ENCODE results near the gene KCTD1.

KCTD1 gene

DNA sequence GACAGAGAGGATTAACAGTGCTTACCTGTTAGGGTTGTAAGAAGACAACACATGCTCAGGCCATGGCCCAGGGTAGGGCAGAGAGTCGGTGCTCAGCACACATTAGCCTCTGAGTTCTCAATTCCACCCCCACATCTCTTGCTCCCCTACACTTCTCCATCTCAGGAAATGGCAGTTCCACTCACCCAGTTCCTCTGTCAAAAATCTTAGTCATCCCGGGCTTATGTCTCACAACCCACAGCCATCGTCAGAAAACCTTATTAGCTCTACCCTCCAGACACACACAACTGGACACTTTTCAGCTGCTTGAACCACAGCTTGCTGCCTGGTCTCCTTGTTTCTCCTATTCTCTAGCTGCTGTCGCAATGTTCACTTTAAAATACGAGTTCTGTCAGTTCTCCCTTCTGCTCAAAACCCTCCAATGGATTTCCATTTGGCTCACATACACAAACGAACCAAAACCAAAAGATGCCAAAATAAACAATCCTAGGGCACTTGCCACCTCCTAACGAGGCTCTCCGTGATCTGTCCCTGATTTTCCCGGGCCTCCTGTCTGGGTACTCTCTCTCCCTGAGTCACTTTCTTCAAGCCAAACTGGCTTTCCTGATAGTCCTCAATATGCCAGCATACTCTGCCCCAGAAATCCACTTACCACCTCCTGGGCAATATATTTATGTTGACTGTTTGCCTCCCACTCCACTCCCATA, 89.7 kb downstream of the KCTD1 start:
- DNase-seq (ENCODE audit: low read depth, low spot score), result no peak

DNA sequence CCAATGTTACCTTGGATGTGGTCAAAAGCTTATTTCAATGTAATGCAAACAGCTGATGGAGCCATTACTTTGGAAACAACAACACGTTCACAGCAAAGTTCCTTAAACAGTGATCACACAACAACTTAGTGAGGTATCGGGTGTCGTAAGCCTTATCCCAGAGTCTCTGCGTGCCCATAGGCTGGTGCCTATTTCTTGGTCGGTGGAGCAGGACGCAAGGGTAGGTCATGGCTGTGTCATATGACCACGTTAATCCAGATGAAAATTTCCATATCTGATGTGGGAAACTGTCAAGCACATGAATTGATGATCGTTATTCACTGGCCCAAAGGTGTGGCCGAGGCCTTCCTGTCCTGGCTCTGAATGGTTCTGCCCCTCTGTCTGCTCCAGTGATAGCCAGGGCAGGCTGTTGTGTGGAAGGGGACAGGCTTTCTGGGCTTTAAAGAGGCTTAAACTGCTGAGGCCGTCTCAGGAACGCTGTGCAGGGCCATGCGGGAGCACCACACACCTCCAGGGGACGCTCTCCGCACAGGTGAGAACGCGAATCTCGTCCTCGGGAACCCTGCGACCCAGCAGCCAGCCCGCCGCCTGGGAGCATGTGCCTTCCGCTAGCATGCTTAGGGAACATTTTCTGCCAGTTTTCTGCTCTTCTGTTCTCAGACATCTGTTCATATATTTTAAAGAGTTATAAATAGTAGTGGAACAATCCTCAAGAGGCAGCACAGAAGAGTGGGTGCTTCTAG, 90.6 kb downstream of the KCTD1 start:
- Histone ChIP-seq H3K27ac (ENCODE audit: low read length) (no peak overlapping the region), H3K9me3 (ENCODE audit: control insufficient read depth, insufficient read depth, low read length) (no peaks in the 10 kb centered on the region), H3K4me3 (ENCODE audit: low read length) (no peak overlapping the region), H3K27me3 (ENCODE audit: control insufficient read depth, insufficient read depth, low read length) (no peaks in the 10 kb centered on the region), H3K36me3 (ENCODE audit: control insufficient read depth, insufficient read depth, low read length) (no peaks in the 10 kb centered on the region), H3K4me1 (ENCODE audit: control insufficient read depth, insufficient read depth, low read length) (0 out of 2 replicates have a peak, but pooled peaks cover 2% of the 10 kb centered on the region)
- peak; percentile 90 for DNase-seq (ENCODE audit: low read depth, low spot score)
- no CpG with 5 or more reads among the region's 22 CpGs for WGBS (ENCODE audit: insufficient coverage, insufficient read length)

More for the DNA sequence above, 89.7 kb downstream of the KCTD1 start:
- Histone ChIP-seq H3K27ac (ENCODE audit: low read length) (no peak overlapping the region), H3K36me3 (ENCODE audit: control insufficient read depth, insufficient read depth, low read length) (no peaks in the 10 kb centered on the region), H3K4me3 (ENCODE audit: low read length) (no peak overlapping the region), H3K4me1 (ENCODE audit: control insufficient read depth, insufficient read depth, low read length) (0 out of 2 replicates have a peak, but pooled peaks cover 2% of the 10 kb centered on the region), H3K9me3 (ENCODE audit: control insufficient read depth, insufficient read depth, low read length) (no peaks in the 10 kb centered on the region), H3K27me3 (ENCODE audit: control insufficient read depth, insufficient read depth, low read length) (no peaks in the 10 kb centered on the region)
- WGBS (ENCODE audit: insufficient coverage, insufficient read length), result no CpG with 5 or more reads among the region's 9 CpGs

DNA sequence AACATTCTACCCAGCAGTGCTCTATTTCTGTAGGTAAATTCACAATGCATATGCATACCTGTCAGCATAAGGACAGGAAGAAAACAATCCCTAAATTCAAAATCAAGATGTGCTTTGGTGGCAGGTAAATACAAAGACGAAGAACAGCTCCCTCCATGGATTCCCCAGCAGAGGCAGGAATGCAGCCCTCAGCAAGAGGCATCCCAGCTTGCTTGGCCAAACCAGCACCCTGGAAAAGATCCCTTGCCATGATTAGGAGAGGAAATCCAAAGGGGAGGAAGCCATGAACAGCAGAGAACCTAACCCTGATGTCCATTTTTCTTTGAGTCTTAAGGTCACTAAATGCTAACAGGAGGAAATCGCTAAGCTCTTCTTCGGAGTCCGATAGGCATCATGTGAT, 91.2 kb downstream of the KCTD1 start:
- Histone ChIP-seq H3K27ac (ENCODE audit: low read length) (no peak overlapping the region), H3K9me3 (ENCODE audit: control insufficient read depth, insufficient read depth, low read length) (no peaks in the 10 kb centered on the region), H3K4me1 (ENCODE audit: control insufficient read depth, insufficient read depth, low read length) (0 out of 2 replicates have a peak, but pooled peaks cover 2% of the 10 kb centered on the region), H3K36me3 (ENCODE audit: control insufficient read depth, insufficient read depth, low read length) (no peaks in the 10 kb centered on the region), H3K4me3 (ENCODE audit: low read length) (no peak overlapping the region), H3K27me3 (ENCODE audit: control insufficient read depth, insufficient read depth, low read length) (no peaks in the 10 kb centered on the region)
- no CpG with 5 or more reads among the region's 4 CpGs for WGBS (ENCODE audit: insufficient coverage, insufficient read length)
- DNase-seq (ENCODE audit: low read depth, low spot score), result no peak

- Histone ChIP-seq H3K4me1 (ENCODE audit: control insufficient read depth, insufficient read depth, low read length) (0 out of 2 replicates have a peak, but pooled peaks cover 2% of the 10 kb centered on the region), H3K27ac (ENCODE audit: low read length) (no peak overlapping the region), H3K36me3 (ENCODE audit: control insufficient read depth, insufficient read depth, low read length) (no peaks in the 10 kb centered on the region), H3K4me3 (ENCODE audit: low read length) (no peak overlapping the region), H3K27me3 (ENCODE audit: control insufficient read depth, insufficient read depth, low read length) (no peaks in the 10 kb centered on the region), H3K9me3 (ENCODE audit: control insufficient read depth, insufficient read depth, low read length) (no peaks in the 10 kb centered on the region)
- WGBS (ENCODE audit: insufficient coverage, insufficient read length), result no CpG with 5 or more reads among the region's 3 CpGs
- DNase-seq (ENCODE audit: low read depth, low spot score), result no peak
Measured at GRCh38 chr18:26456070-26456491, 92.3 kb downstream of the KCTD1 start.

DNA sequence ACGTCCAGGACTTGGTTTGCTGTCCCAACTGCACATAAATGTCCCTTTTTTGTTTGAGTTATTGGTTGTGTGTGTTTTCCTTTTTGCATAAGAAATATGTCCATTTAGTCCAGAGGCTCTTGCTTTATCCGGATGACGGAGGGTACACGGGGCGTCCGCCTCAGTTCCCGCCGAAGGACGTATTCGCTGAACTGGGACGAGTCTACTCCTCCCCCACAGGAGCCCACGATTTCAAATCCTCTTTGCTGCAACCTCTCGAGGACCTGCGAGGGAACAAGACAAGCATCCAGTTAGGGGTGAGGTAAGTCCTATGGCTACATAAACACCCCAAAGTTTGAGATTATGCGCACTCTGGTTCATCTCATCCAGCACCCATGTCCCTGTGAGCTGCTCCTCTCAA, 92.7 kb downstream of the KCTD1 start:
- no peak for DNase-seq (ENCODE audit: low read depth, low spot score)
- H3K27me3 ChIP-seq (ENCODE audit: control insufficient read depth, insufficient read depth, low read length), result no peaks in the 10 kb centered on the region
- H3K36me3 ChIP-seq (ENCODE audit: control insufficient read depth, insufficient read depth, low read length), result no peaks in the 10 kb centered on the region
- H3K9me3 ChIP-seq (ENCODE audit: control insufficient read depth, insufficient read depth, low read length), result no peaks in the 10 kb centered on the region
- WGBS (ENCODE audit: insufficient coverage, insufficient read length), result no CpG with 5 or more reads among the region's 15 CpGs
- no peak overlapping the region for H3K4me3 ChIP-seq (ENCODE audit: low read length)
- 0 out of 2 replicates have a peak, but pooled peaks cover 2% of the 10 kb centered on the region for H3K4me1 ChIP-seq (ENCODE audit: control insufficient read depth, insufficient read depth, low read length)
- H3K27ac ChIP-seq (ENCODE audit: low read length), result no peak overlapping the region

- no peaks in the 10 kb centered on the region for H3K27me3 ChIP-seq (ENCODE audit: control insufficient read depth, insufficient read depth, low read length)
- no peaks in the 10 kb centered on the region for H3K36me3 ChIP-seq (ENCODE audit: control insufficient read depth, insufficient read depth, low read length)
- H3K4me3 ChIP-seq (ENCODE audit: low read length), result no peak overlapping the region
- H3K27ac ChIP-seq (ENCODE audit: low read length), result no peak overlapping the region
- DNase-seq (ENCODE audit: low read depth, low spot score), result no peak
- H3K4me1 ChIP-seq (ENCODE audit: control insufficient read depth, insufficient read depth, low read length), result 0 out of 2 replicates have a peak, but pooled peaks cover 2% of the 10 kb centered on the region
- no CpG with 5 or more reads among the region's 6 CpGs for WGBS (ENCODE audit: insufficient coverage, insufficient read length)
- no peaks in the 10 kb centered on the region for H3K9me3 ChIP-seq (ENCODE audit: control insufficient read depth, insufficient read depth, low read length)
Measured at GRCh38 chr18:26454616-26455015, 93.7 kb downstream of the KCTD1 start.

DNA sequence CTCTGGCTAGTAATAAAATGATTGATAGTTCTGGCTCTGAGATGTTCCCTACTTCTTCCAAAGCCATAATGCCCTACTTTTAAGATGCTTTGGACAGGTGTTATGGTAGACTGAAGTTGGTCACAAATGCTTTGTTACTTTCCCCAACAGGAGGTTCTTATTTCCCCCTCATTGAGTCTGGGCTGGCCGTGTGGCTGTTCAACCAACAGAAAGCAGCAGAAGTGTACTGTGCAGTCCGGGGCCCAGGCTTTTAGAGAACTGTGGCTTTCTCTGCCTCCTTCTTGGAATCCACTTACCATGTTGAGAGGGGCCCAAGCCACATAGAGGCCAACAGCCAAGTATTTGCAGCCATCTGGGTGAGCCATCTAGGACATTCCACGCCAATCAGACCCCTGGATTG, 94.2 kb downstream of the KCTD1 start:
- no peak overlapping the region for H3K4me3 ChIP-seq (ENCODE audit: low read length)
- no CpG with 5 or more reads among the region's 3 CpGs for WGBS (ENCODE audit: insufficient coverage, insufficient read length)
- H3K27ac ChIP-seq (ENCODE audit: low read length), result no peak overlapping the region

GRCh38 chr18:26453386-26453901, 94.9 kb downstream of the KCTD1 start:
- no peaks in the 10 kb centered on the region for H3K36me3 ChIP-seq (ENCODE audit: control insufficient read depth, insufficient read depth, low read length)
- peaks cover 5% of the 10 kb centered on the region; the same call in 1 of the 2 replicates for H3K4me1 ChIP-seq (ENCODE audit: control insufficient read depth, insufficient read depth, low read length)
- H3K4me3 ChIP-seq (ENCODE audit: low read length), result no peak overlapping the region
- H3K9me3 ChIP-seq (ENCODE audit: control insufficient read depth, insufficient read depth, low read length), result no peaks in the 10 kb centered on the region
- H3K27me3 ChIP-seq (ENCODE audit: control insufficient read depth, insufficient read depth, low read length), result no peaks in the 10 kb centered on the region
- no peak for DNase-seq (ENCODE audit: low read depth, low spot score)
- no CpG with 5 or more reads among the region's 4 CpGs for WGBS (ENCODE audit: insufficient coverage, insufficient read length)
- H3K27ac ChIP-seq (ENCODE audit: low read length), result no peak overlapping the region

More for the DNA sequence above, 94.2 kb downstream of the KCTD1 start:
- DNase-seq (ENCODE audit: low read depth, low spot score), result no peak
- no peaks in the 10 kb centered on the region for H3K36me3 ChIP-seq (ENCODE audit: control insufficient read depth, insufficient read depth, low read length)
- peaks cover 2% of the 10 kb centered on the region; the same call in 1 of the 2 replicates for H3K4me1 ChIP-seq (ENCODE audit: control insufficient read depth, insufficient read depth, low read length)
- H3K27me3 ChIP-seq (ENCODE audit: control insufficient read depth, insufficient read depth, low read length), result no peaks in the 10 kb centered on the region
- H3K9me3 ChIP-seq (ENCODE audit: control insufficient read depth, insufficient read depth, low read length), result no peaks in the 10 kb centered on the region

DNA sequence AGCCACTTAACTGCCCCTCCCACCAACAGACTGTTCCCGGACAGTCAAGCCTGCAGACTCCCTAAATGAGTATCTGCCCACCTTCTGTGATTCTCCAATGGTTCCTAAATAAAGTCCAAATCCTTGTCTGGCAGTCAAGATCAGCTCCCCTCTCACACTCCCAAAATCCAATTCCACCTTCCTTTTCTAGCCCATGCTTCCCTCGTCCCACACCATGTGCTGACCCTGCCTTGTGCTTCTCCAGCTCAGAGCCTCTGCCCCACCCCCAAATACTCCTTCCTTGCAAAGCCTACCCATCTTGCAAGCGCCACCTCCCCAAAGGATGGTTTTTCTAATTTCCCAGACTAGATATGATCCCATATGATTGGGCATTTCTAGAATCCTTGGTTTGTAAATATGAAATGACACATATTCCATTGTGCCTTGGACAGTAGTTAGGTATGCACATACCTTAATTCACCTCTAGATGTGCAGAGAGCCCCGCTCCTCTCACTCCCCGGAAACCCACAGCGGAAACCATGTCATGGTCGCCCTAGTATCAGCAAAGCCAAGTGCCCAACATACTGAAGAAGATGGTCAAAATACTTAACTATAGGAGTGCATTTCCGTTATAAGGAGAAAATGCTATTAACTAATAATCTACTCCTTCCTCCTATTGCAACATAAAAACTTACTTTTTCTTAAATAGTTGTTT, 97.2 kb downstream of the KCTD1 start:
- H3K36me3 ChIP-seq (ENCODE audit: control insufficient read depth, insufficient read depth, low read length), result no peaks in the 10 kb centered on the region
- DNase-seq (ENCODE audit: low read depth, low spot score), result no peak
- no peak overlapping the region for H3K4me3 ChIP-seq (ENCODE audit: low read length)
- WGBS (ENCODE audit: insufficient coverage, insufficient read length), result no CpG with 5 or more reads among the region's 8 CpGs
- no peaks in the 10 kb centered on the region for H3K27me3 ChIP-seq (ENCODE audit: control insufficient read depth, insufficient read depth, low read length)
- peaks cover 3% of the 10 kb centered on the region; the same call in 1 of the 2 replicates for H3K4me1 ChIP-seq (ENCODE audit: control insufficient read depth, insufficient read depth, low read length)
- H3K9me3 ChIP-seq (ENCODE audit: control insufficient read depth, insufficient read depth, low read length), result no peaks in the 10 kb centered on the region
- no peak overlapping the region for H3K27ac ChIP-seq (ENCODE audit: low read length)

DNA sequence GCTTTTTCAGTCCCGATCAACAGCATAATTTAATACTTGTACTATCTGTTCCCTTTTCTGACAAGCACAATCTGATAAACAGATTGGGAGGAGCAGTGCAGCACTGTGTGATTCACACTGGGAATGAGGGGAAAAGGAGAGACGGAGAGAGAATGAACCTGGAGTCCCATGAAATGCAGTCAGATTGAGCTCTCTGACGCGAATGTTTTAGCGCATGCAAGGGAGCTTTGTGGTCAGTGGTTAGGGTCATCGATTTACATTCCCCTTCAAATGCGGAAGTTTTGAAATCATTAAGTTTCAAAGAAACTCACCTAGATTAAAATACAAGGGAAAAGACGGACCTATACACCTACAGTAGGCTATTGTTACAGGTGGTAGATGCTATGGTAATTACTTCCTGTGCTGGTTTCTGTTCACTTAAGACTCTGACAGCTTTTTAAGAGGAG, 99.6 kb downstream of the KCTD1 start:
- no peak overlapping the region for H3K27ac ChIP-seq (ENCODE audit: low read length)
- H3K4me1 ChIP-seq (ENCODE audit: control insufficient read depth, insufficient read depth, low read length), result peaks cover 3% of the 10 kb centered on the region; the same call in 1 of the 2 replicates
- H3K36me3 ChIP-seq (ENCODE audit: control insufficient read depth, insufficient read depth, low read length), result no peaks in the 10 kb centered on the region
- no peaks in the 10 kb centered on the region for H3K9me3 ChIP-seq (ENCODE audit: control insufficient read depth, insufficient read depth, low read length)
- no peak overlapping the region for H3K4me3 ChIP-seq (ENCODE audit: low read length)
- H3K27me3 ChIP-seq (ENCODE audit: control insufficient read depth, insufficient read depth, low read length), result no peaks in the 10 kb centered on the region
- WGBS (ENCODE audit: insufficient coverage, insufficient read length), result no CpG with 5 or more reads among the region's 8 CpGs
- DNase-seq (ENCODE audit: low read depth, low spot score), result no peak
